CD14-positive monocyte (primary cell): ENCODE measurements around the gene PLXNA1. TPM values are rescaled to one million over a fixed set of nuclear protein-coding genes. Genes with fewer than 3 reads are reported as not detected.

Experiments
- DNase-seq, 3 donors: peaks; one replicate each; pipeline ENCODE4 v3.0.0-alpha.2; 2011 to 2022
- H2AFZ ChIP-seq: 2 replicates; pipeline ENCODE4 v1.6.0; 2012; ENCODE audit warnings: mild to moderate bottlenecking, low read depth, low read length, inconsistent platforms; ENCODE audit not compliant: insufficient read depth, poor library complexity, severe bottlenecking
- H3K27ac ChIP-seq, 2 donors: 1 replicate in 1 of 2; 2 replicates in 1 of 2; pipeline ENCODE4 v1.5.1; 2012 to 2013; ENCODE audit warnings: low read length in 2 of 2, control low read depth in 1 of 2, inconsistent platforms in 1 of 2, low read depth in 1 of 2, mild to moderate bottlenecking in 1 of 2
- H3K27me3 ChIP-seq, 2 donors: one replicate each; pipeline versions ENCODE4 v1.6.0 to v1.6.1; 2011 to 2013; ENCODE audit warnings: low read length in 2 of 2; ENCODE audit not compliant: control insufficient read depth in 2 of 2, insufficient read depth in 2 of 2
- H3K36me3 ChIP-seq, 2 donors: replicated peaks in 1 of 2; 1 replicate in 1 of 2; 2 replicates in 1 of 2; pipeline versions ENCODE4 v1.5.1 to v1.6.1; 2012 to 2013; ENCODE audit warnings: low read length in 2 of 2, control low read depth in 1 of 2, inconsistent platforms in 1 of 2, mild to moderate bottlenecking in 1 of 2; ENCODE audit not compliant: insufficient read depth in 2 of 2, control insufficient read depth in 1 of 2
- H3K4me1 ChIP-seq, 2 donors: 1 replicate in 1 of 2; 2 replicates in 1 of 2; pipeline versions ENCODE4 v1.5.1 to v1.6.1; 2012 to 2013; ENCODE audit warnings: low read length in 2 of 2, control low read depth in 1 of 2, inconsistent platforms in 1 of 2, mild to moderate bottlenecking in 1 of 2, moderate library complexity in 1 of 2; ENCODE audit not compliant: insufficient read depth in 2 of 2, control insufficient read depth in 1 of 2
- H3K4me2 ChIP-seq: replicated peaks from 2 replicates; pipeline ENCODE3; 2012; ENCODE audit warnings: low read length, moderate library complexity, mild to moderate bottlenecking; ENCODE audit not compliant: poor library complexity, severe bottlenecking; ENCODE audit errors: extremely low read depth
- H3K4me3 ChIP-seq, 3 experiments: fragments of 200-600 bp in 1 of 3; sonication (generic) in 1 of 3; replicated peaks in 1 of 3; 1 replicate in 2 of 3; 2 replicates in 1 of 3; pipeline ENCODE4 v1.5.1; 2011 to 2013; ENCODE audit warnings: low read length in 3 of 3, mild to moderate bottlenecking in 3 of 3, control low read depth in 2 of 3, low read depth in 2 of 3, inconsistent platforms in 1 of 3, moderate library complexity in 1 of 3
- H3K79me2 ChIP-seq: 2 replicates; pipeline ENCODE4 v1.6.0; 2012; ENCODE audit warnings: mild to moderate bottlenecking, control low read depth, inconsistent platforms, low read length, moderate library complexity; ENCODE audit not compliant: insufficient read depth
- H3K9ac ChIP-seq: 2 replicates; pipeline ENCODE4 v1.6.0; 2017; ENCODE audit warnings: low read length, mild to moderate bottlenecking; ENCODE audit not compliant: insufficient read depth, poor library complexity, severe bottlenecking
- H3K9me3 ChIP-seq, 2 donors: replicated peaks in 1 of 2; 1 replicate in 1 of 2; 2 replicates in 1 of 2; pipeline versions ENCODE4 v1.5.1 to v1.6.1; 2012 to 2013; ENCODE audit warnings: low read length in 2 of 2, control low read depth in 1 of 2; ENCODE audit not compliant: control insufficient read depth in 1 of 2, insufficient read depth in 1 of 2
- H4K20me1 ChIP-seq: 2 replicates; pipeline ENCODE4 v1.6.0; 2012; ENCODE audit warnings: mild to moderate bottlenecking, low read length, control low read depth, moderate library complexity; ENCODE audit not compliant: insufficient read depth
- H3K27ac Mint-ChIP-seq, 7 donors: one replicate each; pipeline ENCODE4 v1.8.0; 2020; ENCODE audit warnings: mild to moderate bottlenecking in 7 of 7, mixed read lengths in 7 of 7, moderate library complexity in 6 of 7, inconsistent platforms in 2 of 7
- H3K27me3 Mint-ChIP-seq, 3 donors: one replicate each; pipeline ENCODE4 v1.8.0; 2021 to 2022; ENCODE audit warnings: low read depth in 3 of 3, mild to moderate bottlenecking in 3 of 3, mixed read lengths in 3 of 3, moderate library complexity in 3 of 3, inconsistent platforms in 1 of 3
- H3K36me3 Mint-ChIP-seq, 2 donors: one replicate each; pipeline ENCODE4 v1.8.0; 2020; ENCODE audit warnings: mixed read lengths in 2 of 2, inconsistent platforms in 1 of 2, mild to moderate bottlenecking in 1 of 2
- H3K4me1 Mint-ChIP-seq: one replicate; pipeline ENCODE4 v1.8.0; 2020; ENCODE audit warnings: mild to moderate bottlenecking, mixed read lengths
- H3K4me3 Mint-ChIP-seq, 2 donors: one replicate each; pipeline ENCODE4 v1.8.0; 2020; ENCODE audit warnings: mild to moderate bottlenecking in 2 of 2, mixed read lengths in 2 of 2, moderate library complexity in 1 of 2
- H3K9me3 Mint-ChIP-seq, 7 donors: one replicate each; pipeline ENCODE4 v1.8.0; 2020 to 2022; ENCODE audit warnings: mixed read lengths in 7 of 7, mild to moderate bottlenecking in 6 of 7, moderate library complexity in 6 of 7, inconsistent platforms in 2 of 7
- CTCF ChIP-seq: fragments of 200-600 bp; IDR thresholded peaks from one replicate; pipeline ENCODE4 v1.8.0; 2022; ENCODE audit warnings: antibody characterized with exemption, mild to moderate bottlenecking
- WGBS: methylation state at CpG from one replicate; pipeline ENCODE4 v1.1.5; 2013; ENCODE audit warnings: missing lambda C conversion rate; ENCODE audit not compliant: insufficient coverage; 5-methylcytosine and 5-hydroxymethylcytosine counted together
- intact Hi-C, 2 donors: fragments of 100-400 bp; cut with micrococcal nuclease; formaldehyde crosslinking; loops; one replicate each; pipeline versions ENCODE4 v1.15.0 to v1.15.1; 2023
- polyA minus RNA-seq: library from RNA; depleted of rRNA, polyadenylated mRNA; stranded (reverse); fragments of >200 nt; gene quantifications from 2 replicates; pipeline ENCODE4 v1.2.3, GENCODE V29; 2012
- polyA plus RNA-seq, 3 donors: library from polyadenylated mRNA; depleted of rRNA in 1 of 3; unstranded in 2 of 3; stranded (reverse) in 1 of 3; fragments of 300-500 nt in 2 of 3; fragments of >200 nt in 1 of 3; fragmentation: Illumina TruSeq in 2 of 3; gene quantifications; 1 replicate in 2 of 3; 2 replicates in 1 of 3; pipeline ENCODE4 v1.2.3, GENCODE V29; 2012 to 2021
- total RNA-seq, 12 experiments: library from RNA in 1 of 12; stranded (reverse) in 1 of 12; fragments of 120-200 nt in 1 of 12; gene quantifications; one replicate each; pipeline ENCODE4 v1.2.4 and lab custom pipeline; 2013 to 2026; ENCODE audit warnings: mixed read lengths in 6 of 12, inconsistent platforms in 1 of 12

Gene PLXNA1
- total RNA-seq (2013), result 0.54 TPM
- polyA plus RNA-seq (1 to 10 TPM in 1 of 3 donors, not detected in 2; 2.7 TPM), polyA minus RNA-seq (3.0 and 3.3 TPM in 2 replicates), total RNA-seq (lab: John Stamatoyannopoulos, UW) (9.0 to 55.0 (median 11.4) reads per million in 11 experiments)

GRCh38 chr3:126982471-126983175 is at the start of gene PLXNA1:
Gene PLXNA1 (plus strand): TSS chr3:126983115. CDS start chr3:126988594, 5,479 bp downstream.
- H3K4me3 ChIP-seq, result peak within 1 kb of the TSS; percentile 18 to 63 (median 29)
- Mint-ChIP-seq H3K27ac (peak within 1 kb of the TSS; percentile 46 to 87 (median 82)), H3K9me3 (peaks cover 0 to 10% (median 2%) of the 10 kb centered on the region in 7 donors), H3K36me3 (peaks cover 0 to 2% of the 10 kb centered on the region in 2 donors), H3K27me3 (peaks cover 33 to 82% (median 69%) of the 10 kb centered on the region in 3 donors), H3K4me3 (peak within 1 kb of the TSS; percentile 77 to 89), H3K4me1 (peaks cover 14% of the 10 kb centered on the region)
- H3K27ac ChIP-seq, result peak within 1 kb of the TSS; percentile 11 to 67
- H3K36me3 ChIP-seq, result no peaks in the 10 kb centered on the region
- H4K20me1 ChIP-seq, result peaks cover 3% of the 10 kb centered on the region
- peak within 1 kb of the TSS; percentile 71 for H3K4me2 ChIP-seq
- H2AFZ ChIP-seq, result peak within 1 kb of the TSS; percentile 62
- intact Hi-C loops, result loop anchor here (5.0 to 10.0 kb wide), 6 partner anchors 75 to 450 kb away; partner anchors contain the start of gene CHCHD6 (in 1 of the 2)
- H3K4me1 ChIP-seq, result peaks cover 17 to 23% of the 10 kb centered on the region in 2 donors
- peaks cover 19 to 70% of the 10 kb centered on the region in 2 donors for H3K27me3 ChIP-seq
- H3K9me3 ChIP-seq, result peaks cover 4% of the 10 kb centered on the region in 2 donors
- WGBS, result under 1% methylated on average over 89 of the region's 89 CpGs
- DNase-seq, result peak; percentile 45 to 77 (median 69)
- H3K9ac ChIP-seq, result peak within 1 kb of the TSS; percentile 57
- H3K79me2 ChIP-seq, result no peaks in the 10 kb centered on the region
- TF ChIP-seq CTCF, result peak; percentile 98

DNA sequence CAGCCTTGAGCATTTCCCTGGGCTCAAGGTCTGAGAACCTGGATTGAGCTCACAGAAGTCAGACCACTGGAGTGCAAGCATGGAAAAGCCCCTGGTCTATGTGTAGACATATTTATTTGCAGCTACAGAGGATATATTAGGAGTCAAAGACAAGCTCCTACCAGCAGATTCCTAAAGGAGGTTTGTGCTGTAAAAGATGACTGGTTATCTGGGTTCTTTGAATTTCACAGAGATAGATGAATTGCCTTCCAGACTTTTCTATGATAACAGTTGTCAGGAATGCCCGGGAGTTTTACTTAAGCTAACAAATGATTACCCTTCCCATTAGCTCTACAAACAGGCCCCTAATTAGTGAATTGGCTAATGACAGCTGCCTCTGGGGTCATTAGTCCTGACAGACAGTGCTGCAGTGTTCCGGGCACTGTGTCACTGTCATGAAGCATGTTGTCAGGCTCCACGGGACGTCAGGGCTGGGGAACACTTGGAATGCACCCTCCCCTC is 48.8 kb upstream of the PLXNA1 start:
- H3K4me1 ChIP-seq, result peaks cover 7 to 10% of the 10 kb centered on the region in 2 donors
- H3K9ac ChIP-seq, result no peak overlapping the region
- no peak overlapping the region for H2AFZ ChIP-seq
- no peaks in the 10 kb centered on the region for H4K20me1 ChIP-seq
- no peak overlapping the region for H3K27ac Mint-ChIP-seq
- no peak for DNase-seq
- H3K27me3 Mint-ChIP-seq, result peaks cover 57 to 98% (median 87%) of the 10 kb centered on the region in 3 donors
- H3K36me3 ChIP-seq, result no peaks in the 10 kb centered on the region
- no peak for TF ChIP-seq CTCF
- intact Hi-C loops, result no loop called here
- peaks cover 10% of the 10 kb centered on the region for H3K4me1 Mint-ChIP-seq
- peak overlapping the region in 1 of 2 donors; percentile 64 for H3K4me3 Mint-ChIP-seq
- H3K27me3 ChIP-seq, result peaks cover 71 to 90% of the 10 kb centered on the region in 2 donors
- H3K27ac ChIP-seq, result no peak overlapping the region
- WGBS, result 100% methylated on average over 1 of the region's 4 CpGs
- no peaks in the 10 kb centered on the region for H3K9me3 ChIP-seq
- H3K4me2 ChIP-seq, result no peak overlapping the region
- H3K9me3 Mint-ChIP-seq, result peaks cover 0 to 5% (median 0%) of the 10 kb centered on the region in 7 donors
- peaks cover 0 to 6% of the 10 kb centered on the region in 2 donors for H3K36me3 Mint-ChIP-seq
- no peak overlapping the region for H3K4me3 ChIP-seq
- H3K79me2 ChIP-seq, result no peaks in the 10 kb centered on the region
